ENCODE results near the gene GAB3.

The GAB3 gene

DNA sequence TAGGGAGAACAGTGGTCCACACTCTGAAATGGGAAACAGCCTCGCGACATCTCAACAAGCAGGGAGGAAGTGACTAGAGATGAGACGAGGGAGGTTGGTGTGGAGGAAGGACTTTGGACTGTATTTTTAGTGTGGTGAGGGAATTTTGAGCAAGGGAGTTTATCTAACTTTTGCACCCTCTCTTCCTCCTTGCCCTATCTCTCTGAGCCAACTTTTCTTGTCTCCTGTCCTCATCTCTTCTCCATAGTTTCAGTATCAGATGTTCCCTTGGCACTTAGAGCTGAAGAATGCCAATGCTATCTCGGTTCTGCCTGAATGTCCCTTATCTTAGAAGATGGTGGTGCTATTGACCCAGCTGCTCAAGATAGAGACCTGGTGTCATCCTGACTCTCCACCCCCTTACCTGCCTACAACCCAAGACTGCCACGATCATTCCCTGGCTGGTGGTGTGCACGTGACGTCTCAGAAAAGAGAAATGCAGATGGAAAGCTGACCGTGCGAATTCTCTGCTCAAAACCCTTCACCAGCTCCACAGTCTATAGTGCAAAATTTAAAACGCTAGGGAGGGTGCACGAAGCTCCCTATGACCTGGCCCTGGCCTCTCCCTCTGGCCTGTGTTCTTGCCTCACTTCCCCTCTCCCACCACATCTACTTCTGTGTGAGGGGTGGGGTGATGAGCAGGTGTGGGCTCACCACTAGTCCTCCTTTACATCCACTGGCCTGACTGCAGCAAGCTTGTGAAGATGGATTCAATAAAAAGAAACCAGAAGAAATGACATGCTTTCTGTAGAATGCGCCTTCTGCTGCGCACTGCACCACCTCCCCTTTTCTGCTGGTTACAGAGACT is 33.5 kb upstream of the GAB3 start:
- H2BK12ac ChIP-seq (ENCODE audit: low read length), result no peak overlapping the region
- H3K4me3 ChIP-seq (ENCODE audit: low read length in 2 of 2), result no peak overlapping the region
- H2BK15ac ChIP-seq (ENCODE audit: low read length), result no peak overlapping the region
- H3K18ac ChIP-seq (ENCODE audit: low read length), result no peak overlapping the region
- H3K27ac ChIP-seq (replicated peaks; ENCODE audit: low read length), result no peak overlapping the region
- H2BK5ac ChIP-seq (ENCODE audit: low read length), result no peak overlapping the region
- no peak overlapping the region for H3K4me2 ChIP-seq (ENCODE audit: insufficient read depth, low read length, poor library complexity, severe bottlenecking)
- H3K4ac ChIP-seq (ENCODE audit: low read length), result no peak overlapping the region
- H3K23ac ChIP-seq (ENCODE audit: low read depth, low read length, poor library complexity), result no peak overlapping the region
- WGBS, 2 donors (ENCODE audit: extremely low coverage in 2 of 2, insufficient read length in 2 of 2, insufficient replicate concordance in 1 of 2), result no CpG with 5 or more reads among the region's 13 CpGs
- no peak overlapping the region for H2BK120ac ChIP-seq (ENCODE audit: low read depth, low read length)
- H3K4me1 ChIP-seq (ENCODE audit: control insufficient read depth in 2 of 2, insufficient read depth in 1 of 2, low read depth in 1 of 2, low read length in 2 of 2), result no peaks in the 10 kb centered on the region
- no peak overlapping the region for H3K14ac ChIP-seq (ENCODE audit: low read length)
- H3K9me3 ChIP-seq (replicated peaks in 1 of 2; ENCODE audit: control insufficient read depth in 2 of 2, insufficient read depth in 1 of 2, low read depth in 1 of 2, low read length in 2 of 2), result no peaks in the 10 kb centered on the region
- no peak overlapping the region for H4K8ac ChIP-seq (ENCODE audit: low read depth, low read length)
- no peak overlapping the region for H2AFZ ChIP-seq (ENCODE audit: low read length)
- no peaks in the 10 kb centered on the region for H3K36me3 ChIP-seq (replicated peaks in 1 of 2; ENCODE audit: control insufficient read depth in 2 of 2, insufficient read depth in 2 of 2, low read length in 2 of 2)
- no peak overlapping the region for H3K9ac ChIP-seq (ENCODE audit: low read depth, low read length, poor library complexity)
- H3K79me1 ChIP-seq (ENCODE audit: low read depth, low read length), result no peaks in the 10 kb centered on the region
- H4K91ac ChIP-seq (ENCODE audit: low read depth, low read length, poor library complexity), result no peak overlapping the region
- peaks cover 0 to 59% (median 0%) of the 10 kb centered on the region in 3 experiments for H3K27me3 ChIP-seq (ENCODE audit: control insufficient read depth in 3 of 3, insufficient read depth in 3 of 3, low read depth in 1 of 3, low read length in 3 of 3)
- no peak for DNase-seq (ENCODE audit: low spot score)
- no peak overlapping the region for H2AK5ac ChIP-seq (ENCODE audit: low read depth, low read length)

DNA sequence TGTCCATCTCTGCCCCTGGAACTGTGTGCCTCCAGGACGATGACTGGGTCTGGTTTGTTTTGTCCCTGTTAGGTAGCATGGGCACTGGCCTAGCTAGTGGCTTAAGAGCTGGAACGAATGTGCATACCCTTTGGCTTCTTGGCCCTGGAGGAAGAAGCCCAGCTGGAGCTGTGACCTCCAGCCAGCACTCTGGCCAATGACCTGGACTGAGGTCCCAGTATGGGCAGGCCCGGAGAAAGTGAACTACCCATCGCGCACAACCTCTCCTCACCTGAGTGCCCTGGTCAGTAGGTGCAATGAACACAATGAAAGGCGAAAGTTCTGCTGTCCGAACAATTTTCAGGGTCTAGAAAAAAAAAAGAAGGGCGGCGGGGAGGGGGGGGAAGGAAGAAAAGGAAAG is 30.1 kb upstream of the GAB3 start:
- Histone ChIP-seq H3K79me1 (ENCODE audit: low read depth, low read length) (no peaks in the 10 kb centered on the region), H3K4me2 (ENCODE audit: insufficient read depth, low read length, poor library complexity, severe bottlenecking) (no peak overlapping the region), H4K8ac (ENCODE audit: low read depth, low read length) (no peak overlapping the region), H3K4ac (ENCODE audit: low read length) (no peak overlapping the region), H3K4me1 (ENCODE audit: control insufficient read depth in 2 of 2, insufficient read depth in 1 of 2, low read depth in 1 of 2, low read length in 2 of 2) (no peaks in the 10 kb centered on the region), H2AFZ (ENCODE audit: low read length) (no peak overlapping the region), H2BK12ac (ENCODE audit: low read length) (no peak overlapping the region), H3K36me3 (replicated peaks in 1 of 2; ENCODE audit: control insufficient read depth in 2 of 2, insufficient read depth in 2 of 2, low read length in 2 of 2) (peaks cover 9 to 19% of the 10 kb centered on the region in 2 donors), H3K9me3 (replicated peaks in 1 of 2; ENCODE audit: control insufficient read depth in 2 of 2, insufficient read depth in 1 of 2, low read depth in 1 of 2, low read length in 2 of 2) (no peaks in the 10 kb centered on the region), H2BK5ac (ENCODE audit: low read length) (no peak overlapping the region), H3K14ac (ENCODE audit: low read length) (no peak overlapping the region), H2BK120ac (ENCODE audit: low read depth, low read length) (no peak overlapping the region), H3K23ac (ENCODE audit: low read depth, low read length, poor library complexity) (no peak overlapping the region), H2BK15ac (ENCODE audit: low read length) (no peak overlapping the region), H4K91ac (ENCODE audit: low read depth, low read length, poor library complexity) (no peak overlapping the region), H3K4me3 (ENCODE audit: low read length in 2 of 2) (no peak overlapping the region), H3K18ac (ENCODE audit: low read length) (no peak overlapping the region), H3K9ac (ENCODE audit: low read depth, low read length, poor library complexity) (no peak overlapping the region), H3K27me3 (ENCODE audit: control insufficient read depth in 3 of 3, insufficient read depth in 3 of 3, low read depth in 1 of 3, low read length in 3 of 3) (peaks cover 0 to 38% (median 0%) of the 10 kb centered on the region in 3 experiments), H3K27ac (replicated peaks; ENCODE audit: low read length) (no peak overlapping the region), H2AK5ac (ENCODE audit: low read depth, low read length) (no peak overlapping the region)
- DNase-seq (ENCODE audit: low spot score), result no peak
- no CpG with 5 or more reads among the region's 9 CpGs for WGBS, 2 donors (ENCODE audit: extremely low coverage in 2 of 2, insufficient read length in 2 of 2, insufficient replicate concordance in 1 of 2)

DNA sequence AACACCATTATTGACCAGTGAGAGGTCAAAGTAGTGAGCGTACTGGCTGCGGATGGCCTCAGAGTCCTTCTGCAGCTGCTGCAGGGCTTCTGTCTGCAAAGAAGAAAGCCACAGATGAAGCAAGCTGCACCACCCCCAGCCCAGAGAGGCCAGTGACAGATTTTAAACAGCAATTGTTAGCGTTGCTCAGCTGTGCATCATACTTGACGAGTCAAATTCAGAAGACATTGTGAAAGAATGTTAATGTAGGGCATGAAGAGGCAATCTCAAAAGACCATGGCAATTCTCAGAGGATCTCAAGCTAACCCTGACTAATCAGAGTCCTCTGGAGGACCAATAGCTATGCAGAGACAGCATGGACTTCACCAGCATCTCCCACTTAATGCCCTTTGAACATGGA is 28.4 kb upstream of the GAB3 start:
- no peak overlapping the region for H2BK5ac ChIP-seq (ENCODE audit: low read length)
- H4K8ac ChIP-seq (ENCODE audit: low read depth, low read length), result no peak overlapping the region
- DNase-seq (ENCODE audit: low spot score), result no peak
- WGBS, 2 donors (ENCODE audit: extremely low coverage in 2 of 2, insufficient read length in 2 of 2, insufficient replicate concordance in 1 of 2), result no CpG with 5 or more reads among the region's 4 CpGs
- peaks cover 0 to 25% (median 0%) of the 10 kb centered on the region in 3 experiments for H3K27me3 ChIP-seq (ENCODE audit: control insufficient read depth in 3 of 3, insufficient read depth in 3 of 3, low read depth in 1 of 3, low read length in 3 of 3)
- H2AFZ ChIP-seq (ENCODE audit: low read length), result no peak overlapping the region
- no peak overlapping the region for H3K4me3 ChIP-seq (ENCODE audit: low read length in 2 of 2)
- no peak overlapping the region for H3K18ac ChIP-seq (ENCODE audit: low read length)
- no peak overlapping the region for H3K9ac ChIP-seq (ENCODE audit: low read depth, low read length, poor library complexity)
- no peak overlapping the region for H3K4me2 ChIP-seq (ENCODE audit: insufficient read depth, low read length, poor library complexity, severe bottlenecking)
- H2BK120ac ChIP-seq (ENCODE audit: low read depth, low read length), result no peak overlapping the region
- H3K9me3 ChIP-seq (replicated peaks in 1 of 2; ENCODE audit: control insufficient read depth in 2 of 2, insufficient read depth in 1 of 2, low read depth in 1 of 2, low read length in 2 of 2), result no peaks in the 10 kb centered on the region
- peaks cover 23 to 36% of the 10 kb centered on the region in 2 donors for H3K36me3 ChIP-seq (replicated peaks in 1 of 2; ENCODE audit: control insufficient read depth in 2 of 2, insufficient read depth in 2 of 2, low read length in 2 of 2)
- H3K23ac ChIP-seq (ENCODE audit: low read depth, low read length, poor library complexity), result no peak overlapping the region
- no peak overlapping the region for H3K27ac ChIP-seq (replicated peaks; ENCODE audit: low read length)
- H3K4ac ChIP-seq (ENCODE audit: low read length), result no peak overlapping the region
- H2BK15ac ChIP-seq (ENCODE audit: low read length), result no peak overlapping the region
- no peak overlapping the region for H3K14ac ChIP-seq (ENCODE audit: low read length)
- no peaks in the 10 kb centered on the region for H3K4me1 ChIP-seq (ENCODE audit: control insufficient read depth in 2 of 2, insufficient read depth in 1 of 2, low read depth in 1 of 2, low read length in 2 of 2)
- peaks cover 1% of the 10 kb centered on the region for H3K79me1 ChIP-seq (ENCODE audit: low read depth, low read length)
- H4K91ac ChIP-seq (ENCODE audit: low read depth, low read length, poor library complexity), result no peak overlapping the region
- no peak overlapping the region for H2BK12ac ChIP-seq (ENCODE audit: low read length)
- no peak overlapping the region for H2AK5ac ChIP-seq (ENCODE audit: low read depth, low read length)

DNA sequence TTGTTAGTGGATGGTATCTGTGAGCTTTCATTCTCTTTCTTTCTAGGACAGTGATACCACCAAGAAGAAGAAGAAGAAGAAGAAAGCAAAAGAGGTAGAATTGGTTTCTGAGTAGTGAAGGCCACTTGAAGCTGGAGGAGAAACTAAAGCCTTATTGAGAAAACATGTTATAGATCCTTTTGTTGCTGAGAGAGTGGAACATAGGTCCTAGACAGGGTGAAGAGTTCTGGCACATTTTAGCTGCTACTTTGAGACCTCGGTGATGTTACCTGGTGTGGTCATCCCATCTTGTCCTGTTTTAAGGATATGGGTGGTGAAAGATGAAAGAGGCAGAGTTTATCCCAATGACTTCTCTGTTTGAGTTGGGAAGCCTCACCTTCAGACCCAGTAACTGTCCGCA is 25.9 kb upstream of the GAB3 start:
- H3K14ac ChIP-seq (ENCODE audit: low read length), result no peak overlapping the region
- DNase-seq (ENCODE audit: low spot score), result no peak
- H2AFZ ChIP-seq (ENCODE audit: low read length), result no peak overlapping the region
- H3K4me3 ChIP-seq (ENCODE audit: low read length in 2 of 2), result no peak overlapping the region
- H3K4me2 ChIP-seq (ENCODE audit: insufficient read depth, low read length, poor library complexity, severe bottlenecking), result no peak overlapping the region
- H4K91ac ChIP-seq (ENCODE audit: low read depth, low read length, poor library complexity), result no peak overlapping the region
- H3K27me3 ChIP-seq (ENCODE audit: control insufficient read depth in 3 of 3, insufficient read depth in 3 of 3, low read depth in 1 of 3, low read length in 3 of 3), result peaks cover 0 to 6% (median 0%) of the 10 kb centered on the region in 3 experiments
- peaks cover 27 to 55% of the 10 kb centered on the region in 2 donors for H3K36me3 ChIP-seq (replicated peaks in 1 of 2; ENCODE audit: control insufficient read depth in 2 of 2, insufficient read depth in 2 of 2, low read length in 2 of 2)
- H2BK5ac ChIP-seq (ENCODE audit: low read length), result no peak overlapping the region
- H3K9ac ChIP-seq (ENCODE audit: low read depth, low read length, poor library complexity), result no peak overlapping the region
- no peak overlapping the region for H3K18ac ChIP-seq (ENCODE audit: low read length)
- no peak overlapping the region for H3K27ac ChIP-seq (replicated peaks; ENCODE audit: low read length)
- no peak overlapping the region for H4K8ac ChIP-seq (ENCODE audit: low read depth, low read length)
- peaks cover 0 to 5% of the 10 kb centered on the region in 2 donors for H3K9me3 ChIP-seq (replicated peaks in 1 of 2; ENCODE audit: control insufficient read depth in 2 of 2, insufficient read depth in 1 of 2, low read depth in 1 of 2, low read length in 2 of 2)
- no peaks in the 10 kb centered on the region for H3K4me1 ChIP-seq (ENCODE audit: control insufficient read depth in 2 of 2, insufficient read depth in 1 of 2, low read depth in 1 of 2, low read length in 2 of 2)
- no peak overlapping the region for H2BK12ac ChIP-seq (ENCODE audit: low read length)
- WGBS, 2 donors (ENCODE audit: extremely low coverage in 2 of 2, insufficient read length in 2 of 2, insufficient replicate concordance in 1 of 2), result no CpG with 5 or more reads among the region's 2 CpGs
- H2BK120ac ChIP-seq (ENCODE audit: low read depth, low read length), result no peak overlapping the region
- no peak overlapping the region for H2BK15ac ChIP-seq (ENCODE audit: low read length)
- no peak overlapping the region for H3K4ac ChIP-seq (ENCODE audit: low read length)
- H2AK5ac ChIP-seq (ENCODE audit: low read depth, low read length), result no peak overlapping the region
- no peak overlapping the region for H3K23ac ChIP-seq (ENCODE audit: low read depth, low read length, poor library complexity)
- H3K79me1 ChIP-seq (ENCODE audit: low read depth, low read length), result peaks cover 1% of the 10 kb centered on the region

Data from neuronal stem cell (in vitro differentiated cells).